ENCODE results near the gene PARVA.
"Not testable (repeated sequence)": the region's sequence is repeated elsewhere in the genome, so short reads cannot be mapped to it uniquely, and the experiment has no call there.

PARVA gene

GRCh38 chr11:12377106-12377823 is at the start of gene PARVA:
TSS of gene PARVA (plus strand) at chr11:12377571. CDS start at chr11:12377648, 77 bp downstream.
- in situ Hi-C loops (cut with MboI; ENCODE audit: low sequenced_read_pairs): no loop called here

- in situ Hi-C loops (cut with MboI; ENCODE audit: low sequenced_read_pairs): no loop called here
Measured at GRCh38 chr11:12329169-12329568, 48.2 kb upstream of the PARVA start.

GRCh38 chr11:12329797-12330196 is 47.6 kb upstream of the PARVA start:
- in situ Hi-C loops (cut with MboI; ENCODE audit: low sequenced_read_pairs): no loop called here

GRCh38 chr11:12330485-12331231 is 46.7 kb upstream of the PARVA start:
- in situ Hi-C loops (cut with MboI; ENCODE audit: low sequenced_read_pairs): no loop called here

GRCh38 chr11:12331239-12331874 is 46.0 kb upstream of the PARVA start:
- in situ Hi-C loops (cut with MboI; ENCODE audit: low sequenced_read_pairs): no loop called here

- in situ Hi-C loops (cut with MboI; ENCODE audit: low sequenced_read_pairs): no loop called here
Measured at GRCh38 chr11:12343526-12343925, 33.8 kb upstream of the PARVA start.

GRCh38 chr11:12353534-12353933 is 23.8 kb upstream of the PARVA start:
- in situ Hi-C loops (cut with MboI; ENCODE audit: low sequenced_read_pairs): no loop called here

- in situ Hi-C loops (cut with MboI; ENCODE audit: low sequenced_read_pairs): no loop called here
Measured at GRCh38 chr11:12354750-12355545, 22.4 kb upstream of the PARVA start.

GRCh38 chr11:12356944-12357655 is 20.3 kb upstream of the PARVA start:
- in situ Hi-C loops (cut with MboI; ENCODE audit: low sequenced_read_pairs): no loop called here

GRCh38 chr11:12357697-12358096 is 19.7 kb upstream of the PARVA start:
- in situ Hi-C loops (cut with MboI; ENCODE audit: low sequenced_read_pairs): not testable (repeated sequence)

GRCh38 chr11:12358302-12359188 is 18.8 kb upstream of the PARVA start:
- in situ Hi-C loops (cut with MboI; ENCODE audit: low sequenced_read_pairs): no loop called here

GRCh38 chr11:12359761-12360160 is 17.6 kb upstream of the PARVA start:
- in situ Hi-C loops (cut with MboI; ENCODE audit: low sequenced_read_pairs): no loop called here

- in situ Hi-C loops (cut with MboI; ENCODE audit: low sequenced_read_pairs): no loop called here
Measured at GRCh38 chr11:12361682-12362081, 15.7 kb upstream of the PARVA start.

GRCh38 chr11:12362857-12363256 is 14.5 kb upstream of the PARVA start:
- in situ Hi-C loops (cut with MboI; ENCODE audit: low sequenced_read_pairs): no loop called here

- in situ Hi-C loops (cut with MboI; ENCODE audit: low sequenced_read_pairs): no loop called here
Measured at GRCh38 chr11:12363373-12363772, 14.0 kb upstream of the PARVA start.

GRCh38 chr11:12365965-12366575 is 11.3 kb upstream of the PARVA start:
- in situ Hi-C loops (cut with MboI; ENCODE audit: low sequenced_read_pairs): not testable (repeated sequence)

- in situ Hi-C loops (cut with MboI; ENCODE audit: low sequenced_read_pairs): not testable (repeated sequence)
Measured at GRCh38 chr11:12367057-12367456, 10.3 kb upstream of the PARVA start.

- in situ Hi-C loops (cut with MboI; ENCODE audit: low sequenced_read_pairs): no loop called here
Measured at GRCh38 chr11:12372111-12372510, 5.3 kb upstream of the PARVA start.

- in situ Hi-C loops (cut with MboI; ENCODE audit: low sequenced_read_pairs): no loop called here
Measured at GRCh38 chr11:12375720-12376119, 1.7 kb upstream of the PARVA start.

Measured in hTERT RPE-1 (cell line).